SK-N-SH (cell line): ENCODE data around the gene ADGRL4. TPM values are rescaled to one million over a fixed set of nuclear protein-coding genes. Genes with fewer than 3 reads are reported as not detected.

Source experiments
- CTCF ChIA-PET: fragments of 300-600, 350-600 bp; formaldehyde crosslinking; extraction: SDS; loops from one replicate; lab custom pipeline; 2021; lab: Yijun Ruan, JAX
- POLR2A ChIA-PET: fragments of 350-600 bp; sonication (Branson Sonifier 250); formaldehyde crosslinking; extraction: SDS; loops from one replicate; lab custom pipeline; 2020; ENCODE audit warnings: antibody characterized with exemption, inconsistent platforms; lab: Yijun Ruan, JAX
- DNase-seq: peaks from one replicate; pipeline ENCODE4 v3.0.0; 2012
- H2AFZ ChIP-seq: fragments of 200-600 bp; sonication (generic); 2 replicates; pipeline ENCODE4 v1.8.1; 2016; ENCODE audit warnings: antibody characterized with exemption, mild to moderate bottlenecking, low read depth
- H3F3A ChIP-seq: fragments of 200-600 bp; sonication (generic); replicated peaks from 2 replicates; pipeline ENCODE3; 2016; ENCODE audit warnings: antibody characterized with exemption, mild to moderate bottlenecking; ENCODE audit not compliant: insufficient read depth
- H3K27ac ChIP-seq, 2 experiments: fragments of 200-500 bp in 1 of 2; fragments of 200-600 bp in 1 of 2; sonication (Bioruptor generic) in 1 of 2; sonication (generic), shearing (Covaris generic) in 1 of 2; 2 replicates each; pipeline versions ENCODE4 v1.5.1 to v1.6.1; 2014 to 2016; ENCODE audit warnings: low read depth in 2 of 2, inconsistent platforms in 1 of 2, low read length in 1 of 2, mild to moderate bottlenecking in 1 of 2, mixed read lengths in 1 of 2
- H3K27me3 ChIP-seq: fragments of 200-600 bp; sonication (generic), shearing (Covaris generic); 2 replicates; pipeline ENCODE4 v1.6.1; 2016; ENCODE audit warnings: mixed run types; ENCODE audit not compliant: insufficient read depth
- H3K36me3 ChIP-seq, 2 experiments: fragments of 200-500 bp in 1 of 2; fragments of 200-600 bp in 1 of 2; sonication (Bioruptor generic) in 1 of 2; sonication (generic) in 1 of 2; replicated peaks in 1 of 2; 2 replicates each; pipeline versions ENCODE3 to v1.5.1; 2014 to 2016; ENCODE audit warnings: low read length in 1 of 2, mild to moderate bottlenecking in 1 of 2; ENCODE audit not compliant: insufficient read depth in 2 of 2, control insufficient read depth in 1 of 2
- H3K4me1 ChIP-seq, 2 experiments: fragments of 200-500 bp in 1 of 2; fragments of 200-600 bp in 1 of 2; sonication (Bioruptor generic) in 1 of 2; sonication (generic), shearing (Covaris generic) in 1 of 2; 2 replicates each; pipeline versions ENCODE4 v1.5.1 to v1.6.1; 2014 to 2016; ENCODE audit warnings: low read depth in 1 of 2, low read length in 1 of 2, mixed run types in 1 of 2; ENCODE audit not compliant: insufficient read depth in 2 of 2, control insufficient read depth in 1 of 2
- H3K4me2 ChIP-seq: fragments of 200-600 bp; sonication (generic), shearing (Covaris generic); 2 replicates; pipeline ENCODE4 v1.6.1; 2017; ENCODE audit warnings: mixed run types
- H3K4me3 ChIP-seq, 2 experiments: fragments of 200-500 bp in 1 of 2; fragments of 200-600 bp in 1 of 2; sonication (Bioruptor generic) in 1 of 2; sonication (generic), shearing (Covaris generic) in 1 of 2; 2 replicates each; pipeline versions ENCODE4 v1.5.1 to v1.8.1; 2014 to 2016; ENCODE audit warnings: low read depth in 2 of 2, inconsistent platforms in 1 of 2, low read length in 1 of 2, mild to moderate bottlenecking in 1 of 2, mixed read lengths in 1 of 2, moderate library complexity in 1 of 2
- H3K79me2 ChIP-seq: fragments of 200-600 bp; sonication (generic); 2 replicates; pipeline ENCODE4 v1.8.1; 2017; ENCODE audit warnings: mild to moderate bottlenecking; ENCODE audit not compliant: insufficient read depth
- H3K9ac ChIP-seq: fragments of 200-600 bp; sonication (generic); 2 replicates; pipeline ENCODE4 v1.6.1; 2017; ENCODE audit warnings: mixed run types
- H3K9me2 ChIP-seq: fragments of 200-600 bp; sonication (generic); 2 replicates; pipeline ENCODE4 v1.6.1; 2017; ENCODE audit warnings: mixed run types
- H3K9me3 ChIP-seq: fragments of 200-600 bp; sonication (generic); 2 replicates; pipeline ENCODE4 v1.6.1; 2017; ENCODE audit warnings: mixed run types, mild to moderate bottlenecking, moderate library complexity
- H4K20me1 ChIP-seq: fragments of 200-600 bp; sonication (generic); 2 replicates; pipeline ENCODE4 v1.6.1; 2017; ENCODE audit warnings: mild to moderate bottlenecking, mixed run types; ENCODE audit not compliant: insufficient read depth
- FOSL2 ChIP-seq: IDR thresholded peaks from 2 replicates; pipeline ENCODE4 v1.4.0; 2012; ENCODE audit warnings: low read depth, mild to moderate bottlenecking, moderate library complexity, borderline replicate concordance
- FOXJ3 ChIP-seq: sonication (generic); formaldehyde crosslinking; IDR thresholded peaks from 2 replicates; pipeline ENCODE4 v1.5.1; 2020; ENCODE audit warnings: mild to moderate bottlenecking, missing genetic modification reagents
- FOXM1 ChIP-seq: IDR thresholded peaks from 2 replicates; pipeline ENCODE4 v1.4.0; 2012; ENCODE audit warnings: low read depth, mild to moderate bottlenecking
- JUND ChIP-seq: IDR thresholded peaks from 2 replicates; pipeline ENCODE4 v1.4.0; 2012
- NFIC ChIP-seq: IDR thresholded peaks from 2 replicates; pipeline ENCODE4 v1.4.0; 2012; ENCODE audit warnings: borderline replicate concordance
- NRF1 ChIP-seq: IDR thresholded peaks from 2 replicates; pipeline ENCODE4 v1.6.1; 2012; ENCODE audit warnings: low read depth, mild to moderate bottlenecking, low read length
- RAD21 ChIP-seq: IDR thresholded peaks from 2 replicates; pipeline ENCODE4 v1.6.1; 2012; ENCODE audit warnings: mild to moderate bottlenecking, low read length
- RCOR1 ChIP-seq: fragments of 150-350 bp; IDR thresholded peaks from 2 replicates; pipeline ENCODE4 v1.6.1; 2017; ENCODE audit warnings: antibody characterized with exemption, low read length
- RXRA ChIP-seq: IDR thresholded peaks from 2 replicates; pipeline ENCODE4 v1.4.0; 2012; ENCODE audit warnings: low read depth, mild to moderate bottlenecking, borderline replicate concordance
- TCF12 ChIP-seq: IDR thresholded peaks from 2 replicates; pipeline ENCODE4 v1.4.0; 2012
- YY1 ChIP-seq: IDR thresholded peaks from 2 replicates; pipeline ENCODE4 v1.4.0; 2012; ENCODE audit warnings: low read depth, mild to moderate bottlenecking
- WGBS: methylation state at CpG from one replicate; pipeline ENCODE4 v1.1.6; 2017; ENCODE audit warnings: low lambda C conversion rate; 5-methylcytosine and 5-hydroxymethylcytosine counted together
- polyA plus RNA-seq, 3 experiments: library from polyadenylated mRNA; depleted of rRNA; stranded (reverse); fragments of >200 nt; gene quantifications; 2 replicates each; pipeline ENCODE4 v1.2.3, GENCODE V29; 2012
- TF ChIP-seq, protein P1 (sequence below): IDR thresholded peaks from 2 replicates; pipeline ENCODE4 v1.4.0; 2012; ENCODE audit warnings: low read depth, borderline replicate concordance
- TF ChIP-seq, protein P2 (sequence below): fragments of 150-350 bp; IDR thresholded peaks from 2 replicates; pipeline ENCODE4 v1.6.1; 2017; ENCODE audit warnings: antibody characterized with exemption, low read length, low read depth, borderline replicate concordance
- TF ChIP-seq, protein P3 (sequence below): fragments of 200-600 bp; sonication (generic); IDR thresholded peaks from 2 replicates; pipeline ENCODE4 v1.6.1; 2017; ENCODE audit warnings: antibody characterized with exemption, mild to moderate bottlenecking, moderate library complexity
- TF ChIP-seq, protein P4 (sequence below): IDR thresholded peaks from 2 replicates; pipeline ENCODE4 v1.6.1; 2012; ENCODE audit warnings: mild to moderate bottlenecking, low read depth, low read length, moderate library complexity
- TF ChIP-seq, protein P5 (sequence below): IDR thresholded peaks from 2 replicates; pipeline ENCODE4 v1.4.0; 2012; ENCODE audit warnings: low read depth
- TF ChIP-seq, protein P6 (sequence below): fragments of 150-350 bp; IDR thresholded peaks from 2 replicates; pipeline ENCODE4 v1.6.1; 2016; ENCODE audit warnings: mild to moderate bottlenecking, low read depth, low read length

Gene ADGRL4
- polyA plus RNA-seq, 1 of the 3 experiments (the other 2 are of a cell fraction), result 0.30 TPM

DNA sequence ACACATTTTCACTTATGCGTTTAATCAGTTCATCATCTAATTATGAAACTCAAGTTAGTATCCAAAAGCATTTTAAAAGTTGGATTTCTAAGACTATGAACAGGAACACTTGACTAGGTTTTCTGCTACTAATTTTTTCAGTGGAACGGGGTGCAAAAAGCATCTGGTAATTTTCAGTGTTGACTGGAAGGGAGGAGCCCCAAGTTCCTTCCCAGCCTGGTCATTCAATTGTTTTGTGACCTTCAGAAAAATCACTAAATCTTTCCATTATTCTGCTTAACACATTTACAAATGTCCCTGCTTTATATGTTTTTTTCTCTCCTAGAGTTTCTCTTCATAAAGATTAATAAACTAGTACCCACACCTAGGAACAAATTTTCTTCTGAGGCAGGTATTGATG is 6.0 kb upstream of the ADGRL4 start:
- no peaks in the 10 kb centered on the region for H3F3A ChIP-seq
- TF ChIP-seq NRF1 (no peak), RXRA (no peak), FOXM1 (no peak), FOSL2 (no peak), NFIC (no peak), YY1 (no peak), RAD21 (no peak), RCOR1 (no peak), FOXJ3 (CRISPR knock-in tag) (no peak), JUND (no peak), TCF12 (no peak)
- TF ChIP-seq, protein P1, sequence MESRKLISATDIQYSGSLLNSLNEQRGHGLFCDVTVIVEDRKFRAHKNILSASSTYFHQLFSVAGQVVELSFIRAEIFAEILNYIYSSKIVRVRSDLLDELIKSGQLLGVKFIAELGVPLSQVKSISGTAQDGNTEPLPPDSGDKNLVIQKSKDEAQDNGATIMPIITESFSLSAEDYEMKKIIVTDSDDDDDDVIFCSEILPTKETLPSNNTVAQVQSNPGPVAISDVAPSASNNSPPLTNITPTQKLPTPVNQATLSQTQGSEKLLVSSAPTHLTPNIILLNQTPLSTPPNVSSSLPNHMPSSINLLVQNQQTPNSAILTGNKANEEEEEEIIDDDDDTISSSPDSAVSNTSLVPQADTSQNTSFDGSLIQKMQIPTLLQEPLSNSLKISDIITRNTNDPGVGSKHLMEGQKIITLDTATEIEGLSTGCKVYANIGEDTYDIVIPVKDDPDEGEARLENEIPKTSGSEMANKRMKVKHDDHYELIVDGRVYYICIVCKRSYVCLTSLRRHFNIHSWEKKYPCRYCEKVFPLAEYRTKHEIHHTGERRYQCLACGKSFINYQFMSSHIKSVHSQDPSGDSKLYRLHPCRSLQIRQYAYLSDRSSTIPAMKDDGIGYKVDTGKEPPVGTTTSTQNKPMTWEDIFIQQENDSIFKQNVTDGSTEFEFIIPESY, result no peak
- TF ChIP-seq, protein P2, sequence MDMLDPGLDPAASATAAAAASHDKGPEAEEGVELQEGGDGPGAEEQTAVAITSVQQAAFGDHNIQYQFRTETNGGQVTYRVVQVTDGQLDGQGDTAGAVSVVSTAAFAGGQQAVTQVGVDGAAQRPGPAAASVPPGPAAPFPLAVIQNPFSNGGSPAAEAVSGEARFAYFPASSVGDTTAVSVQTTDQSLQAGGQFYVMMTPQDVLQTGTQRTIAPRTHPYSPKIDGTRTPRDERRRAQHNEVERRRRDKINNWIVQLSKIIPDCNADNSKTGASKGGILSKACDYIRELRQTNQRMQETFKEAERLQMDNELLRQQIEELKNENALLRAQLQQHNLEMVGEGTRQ, result no peak
- TF ChIP-seq, protein P3, sequence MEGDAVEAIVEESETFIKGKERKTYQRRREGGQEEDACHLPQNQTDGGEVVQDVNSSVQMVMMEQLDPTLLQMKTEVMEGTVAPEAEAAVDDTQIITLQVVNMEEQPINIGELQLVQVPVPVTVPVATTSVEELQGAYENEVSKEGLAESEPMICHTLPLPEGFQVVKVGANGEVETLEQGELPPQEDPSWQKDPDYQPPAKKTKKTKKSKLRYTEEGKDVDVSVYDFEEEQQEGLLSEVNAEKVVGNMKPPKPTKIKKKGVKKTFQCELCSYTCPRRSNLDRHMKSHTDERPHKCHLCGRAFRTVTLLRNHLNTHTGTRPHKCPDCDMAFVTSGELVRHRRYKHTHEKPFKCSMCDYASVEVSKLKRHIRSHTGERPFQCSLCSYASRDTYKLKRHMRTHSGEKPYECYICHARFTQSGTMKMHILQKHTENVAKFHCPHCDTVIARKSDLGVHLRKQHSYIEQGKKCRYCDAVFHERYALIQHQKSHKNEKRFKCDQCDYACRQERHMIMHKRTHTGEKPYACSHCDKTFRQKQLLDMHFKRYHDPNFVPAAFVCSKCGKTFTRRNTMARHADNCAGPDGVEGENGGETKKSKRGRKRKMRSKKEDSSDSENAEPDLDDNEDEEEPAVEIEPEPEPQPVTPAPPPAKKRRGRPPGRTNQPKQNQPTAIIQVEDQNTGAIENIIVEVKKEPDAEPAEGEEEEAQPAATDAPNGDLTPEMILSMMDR, result no peak
- TF ChIP-seq, protein P4, sequence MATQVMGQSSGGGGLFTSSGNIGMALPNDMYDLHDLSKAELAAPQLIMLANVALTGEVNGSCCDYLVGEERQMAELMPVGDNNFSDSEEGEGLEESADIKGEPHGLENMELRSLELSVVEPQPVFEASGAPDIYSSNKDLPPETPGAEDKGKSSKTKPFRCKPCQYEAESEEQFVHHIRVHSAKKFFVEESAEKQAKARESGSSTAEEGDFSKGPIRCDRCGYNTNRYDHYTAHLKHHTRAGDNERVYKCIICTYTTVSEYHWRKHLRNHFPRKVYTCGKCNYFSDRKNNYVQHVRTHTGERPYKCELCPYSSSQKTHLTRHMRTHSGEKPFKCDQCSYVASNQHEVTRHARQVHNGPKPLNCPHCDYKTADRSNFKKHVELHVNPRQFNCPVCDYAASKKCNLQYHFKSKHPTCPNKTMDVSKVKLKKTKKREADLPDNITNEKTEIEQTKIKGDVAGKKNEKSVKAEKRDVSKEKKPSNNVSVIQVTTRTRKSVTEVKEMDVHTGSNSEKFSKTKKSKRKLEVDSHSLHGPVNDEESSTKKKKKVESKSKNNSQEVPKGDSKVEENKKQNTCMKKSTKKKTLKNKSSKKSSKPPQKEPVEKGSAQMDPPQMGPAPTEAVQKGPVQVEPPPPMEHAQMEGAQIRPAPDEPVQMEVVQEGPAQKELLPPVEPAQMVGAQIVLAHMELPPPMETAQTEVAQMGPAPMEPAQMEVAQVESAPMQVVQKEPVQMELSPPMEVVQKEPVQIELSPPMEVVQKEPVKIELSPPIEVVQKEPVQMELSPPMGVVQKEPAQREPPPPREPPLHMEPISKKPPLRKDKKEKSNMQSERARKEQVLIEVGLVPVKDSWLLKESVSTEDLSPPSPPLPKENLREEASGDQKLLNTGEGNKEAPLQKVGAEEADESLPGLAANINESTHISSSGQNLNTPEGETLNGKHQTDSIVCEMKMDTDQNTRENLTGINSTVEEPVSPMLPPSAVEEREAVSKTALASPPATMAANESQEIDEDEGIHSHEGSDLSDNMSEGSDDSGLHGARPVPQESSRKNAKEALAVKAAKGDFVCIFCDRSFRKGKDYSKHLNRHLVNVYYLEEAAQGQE, result no peak
- TF ChIP-seq, protein P5, sequence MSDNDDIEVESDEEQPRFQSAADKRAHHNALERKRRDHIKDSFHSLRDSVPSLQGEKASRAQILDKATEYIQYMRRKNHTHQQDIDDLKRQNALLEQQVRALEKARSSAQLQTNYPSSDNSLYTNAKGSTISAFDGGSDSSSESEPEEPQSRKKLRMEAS, result no peak
- TF ChIP-seq, protein P6, sequence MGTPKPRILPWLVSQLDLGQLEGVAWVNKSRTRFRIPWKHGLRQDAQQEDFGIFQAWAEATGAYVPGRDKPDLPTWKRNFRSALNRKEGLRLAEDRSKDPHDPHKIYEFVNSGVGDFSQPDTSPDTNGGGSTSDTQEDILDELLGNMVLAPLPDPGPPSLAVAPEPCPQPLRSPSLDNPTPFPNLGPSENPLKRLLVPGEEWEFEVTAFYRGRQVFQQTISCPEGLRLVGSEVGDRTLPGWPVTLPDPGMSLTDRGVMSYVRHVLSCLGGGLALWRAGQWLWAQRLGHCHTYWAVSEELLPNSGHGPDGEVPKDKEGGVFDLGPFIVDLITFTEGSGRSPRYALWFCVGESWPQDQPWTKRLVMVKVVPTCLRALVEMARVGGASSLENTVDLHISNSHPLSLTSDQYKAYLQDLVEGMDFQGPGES, result no peak
- no peak for DNase-seq

More for the DNA sequence above, 6.0 kb upstream of the ADGRL4 start:
- 69% methylated on average over 2 of the region's 2 CpGs for WGBS
- Histone ChIP-seq H3K9me2 (no peaks in the 10 kb centered on the region), H3K36me3 (peaks cover 0 to 4% of the 10 kb centered on the region in 2 experiments), H3K27ac (no peak overlapping the region), H3K79me2 (no peaks in the 10 kb centered on the region), H2AFZ (no peak overlapping the region), H3K4me3 (no peak overlapping the region), H3K4me1 (no peaks in the 10 kb centered on the region), H4K20me1 (no peaks in the 10 kb centered on the region), H3K4me2 (no peak overlapping the region), H3K9me3 (no peaks in the 10 kb centered on the region), H3K9ac (no peak overlapping the region), H3K27me3 (no peaks in the 10 kb centered on the region)
- POLR2A ChIA-PET, result no interaction called here
- CTCF ChIA-PET, result no interaction called here
